Fibroblast of skin of abdomen (primary cell): ENCODE results near the gene GCG.

Experiments used
- DNase-seq: peaks from one replicate; pipeline ENCODE4 v3.0.0-alpha.2; 2013

Gene GCG

GRCh38 chr2:162149466-162149865 is 2.6 kb downstream of the GCG start:
- DNase-seq, result no peak

- DNase-seq, result no peak
Measured at GRCh38 chr2:162148956-162149355, 3.1 kb downstream of the GCG start.

DNA sequence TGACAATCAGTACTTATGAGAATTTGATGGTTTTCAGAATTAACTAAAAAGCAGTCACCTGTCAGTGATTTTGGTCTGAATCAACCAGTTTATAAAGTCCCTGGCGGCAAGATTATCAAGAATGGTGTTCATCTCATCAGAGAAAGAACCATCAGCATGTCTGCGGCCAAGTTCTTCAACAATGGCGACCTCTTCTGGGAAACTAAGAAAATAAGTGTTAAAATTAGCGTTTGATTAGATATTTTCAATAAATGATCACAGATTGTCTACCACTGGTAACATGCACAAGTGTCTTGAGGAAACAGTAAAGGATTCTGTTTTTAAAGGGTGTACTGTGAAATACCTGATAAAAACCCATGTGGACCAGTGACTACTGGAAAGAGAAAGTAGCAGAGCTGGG is 8.1 kb downstream of the GCG start:
- DNase-seq, result no peak

GRCh38 chr2:162138310-162138709 is 13.7 kb downstream of the GCG start:
- DNase-seq, result no peak

DNA sequence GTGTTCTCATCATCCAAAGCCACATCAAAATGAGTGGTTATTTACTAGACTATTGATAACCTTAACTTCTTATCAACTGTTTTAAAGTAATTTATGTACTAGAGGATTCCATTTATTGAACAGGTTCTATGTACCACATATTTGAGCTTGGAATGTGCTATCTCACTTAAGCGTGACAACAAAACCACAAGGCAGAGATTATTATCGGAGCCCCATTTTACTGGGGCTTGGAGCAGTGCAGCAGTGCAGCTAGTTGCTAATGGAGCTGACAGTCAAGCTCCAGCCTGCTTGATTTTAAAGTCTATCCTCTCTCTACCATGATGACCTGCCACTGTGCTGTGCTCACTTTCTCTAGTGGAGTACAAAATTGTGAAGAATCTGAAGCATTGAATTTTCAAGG is 24.6 kb downstream of the GCG start:
- DNase-seq, result no peak

- no peak for DNase-seq
Measured at GRCh38 chr2:162126527-162126926, 25.5 kb downstream of the GCG start.

DNA sequence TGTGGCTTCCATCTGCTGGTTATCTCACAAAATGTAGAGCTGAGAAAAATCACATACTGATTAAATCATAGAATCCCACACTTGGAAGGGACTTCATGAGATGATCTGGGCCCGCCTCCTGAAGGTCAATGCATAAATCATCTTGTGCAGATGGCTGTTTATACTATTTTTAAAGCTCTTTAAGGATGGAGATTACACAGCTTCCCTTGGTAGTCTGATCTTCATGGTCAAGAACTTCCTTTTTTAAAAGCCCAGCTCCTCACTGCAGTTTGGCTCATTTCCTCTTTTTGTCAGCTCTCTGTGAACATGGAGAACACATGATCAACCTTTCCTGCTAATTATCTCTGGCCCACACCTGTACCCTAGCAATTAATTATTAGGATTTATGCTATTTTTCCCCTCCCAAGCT is 25.9 kb downstream of the GCG start:
- peak; percentile 58 for DNase-seq

GRCh38 chr2:162125138-162125537 is 26.9 kb downstream of the GCG start:
- DNase-seq, result peak; percentile 65

DNA sequence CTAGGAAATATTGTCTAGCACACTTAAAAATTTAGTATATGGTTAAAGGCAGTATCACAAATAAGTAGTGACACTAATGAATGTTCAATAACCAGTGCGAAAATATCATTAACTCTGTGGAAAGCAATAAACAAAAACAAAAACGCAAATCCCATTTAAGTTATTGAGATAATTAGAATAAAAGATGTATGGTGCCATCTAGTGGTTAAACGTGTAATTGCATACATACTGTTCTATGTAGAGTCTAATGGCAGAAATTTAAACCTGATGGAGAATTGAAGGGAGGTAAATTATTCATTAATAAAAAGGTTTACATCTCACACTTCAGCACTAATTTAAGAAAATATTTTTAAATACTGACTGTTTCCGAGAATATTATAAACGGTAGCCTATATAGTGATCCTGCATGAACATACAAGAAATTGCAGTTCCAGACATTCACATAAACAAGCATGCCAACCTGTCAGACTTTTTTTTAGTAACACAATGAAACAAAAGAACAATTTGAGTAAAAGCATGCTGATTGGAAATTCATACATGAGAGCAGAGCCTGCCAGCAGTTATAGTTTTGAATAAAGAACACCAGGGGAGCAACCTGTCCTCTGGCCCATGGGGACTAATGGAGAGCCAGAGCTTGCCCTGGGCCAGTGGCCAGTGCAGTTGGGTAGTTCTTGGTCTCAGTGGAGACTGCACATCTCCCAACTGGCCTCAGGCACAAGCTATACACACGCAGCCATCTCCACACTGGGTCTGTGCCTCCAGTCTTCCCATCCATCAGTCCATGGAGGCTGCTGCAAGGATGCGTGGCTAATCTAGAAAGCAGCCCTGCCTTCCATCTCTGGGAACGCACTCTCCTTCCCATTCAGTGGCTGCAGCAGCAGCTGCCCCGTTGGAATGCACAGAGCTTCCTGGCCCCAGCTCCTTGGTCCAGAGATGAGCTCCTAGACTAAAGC is 28.0 kb downstream of the GCG start:
- DNase-seq, result peak; percentile 55

DNA sequence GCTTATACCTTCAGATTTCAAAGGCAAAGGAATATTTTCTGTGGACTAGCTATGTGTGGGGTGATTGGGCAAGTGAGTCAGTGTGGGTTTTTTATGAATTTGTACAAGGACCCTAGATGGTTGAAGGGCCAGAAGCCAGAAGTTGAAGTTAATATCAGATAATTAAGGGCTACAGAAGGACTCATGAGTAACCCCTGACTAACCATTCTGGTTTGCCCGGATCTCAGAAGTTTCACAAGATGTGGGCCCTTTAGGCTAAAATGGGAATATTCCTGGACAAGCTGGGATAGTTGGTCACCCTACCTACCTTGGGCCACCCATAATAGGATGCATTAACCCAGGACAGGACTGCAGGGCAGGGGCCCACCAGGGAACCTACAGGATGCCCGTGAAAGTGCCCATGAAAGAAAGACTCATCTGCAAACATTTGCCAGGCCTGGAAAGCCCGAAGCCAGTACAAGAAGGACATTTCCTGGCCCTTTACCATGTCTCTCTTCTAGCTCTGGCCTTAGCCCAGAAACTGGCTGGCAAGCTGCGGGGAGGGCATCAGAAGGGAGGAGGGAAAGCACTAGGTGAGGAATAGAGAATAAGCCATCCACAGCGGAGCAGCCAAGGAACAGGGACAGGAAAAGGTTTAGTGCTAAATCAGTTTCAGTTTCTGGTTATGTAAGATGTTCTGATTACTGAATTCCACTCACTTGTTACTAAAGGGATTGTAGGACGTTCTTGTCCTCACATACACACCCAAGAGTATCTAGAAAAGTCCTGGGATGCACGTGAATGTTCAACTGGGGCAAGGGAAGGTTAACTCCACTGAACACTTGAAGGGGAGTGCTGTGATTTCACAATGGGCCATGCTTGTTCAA is 33.6 kb downstream of the GCG start:
- peak; percentile 81 for DNase-seq

GRCh38 chr2:162116352-162116751 is 35.7 kb downstream of the GCG start:
- no peak for DNase-seq

DNA sequence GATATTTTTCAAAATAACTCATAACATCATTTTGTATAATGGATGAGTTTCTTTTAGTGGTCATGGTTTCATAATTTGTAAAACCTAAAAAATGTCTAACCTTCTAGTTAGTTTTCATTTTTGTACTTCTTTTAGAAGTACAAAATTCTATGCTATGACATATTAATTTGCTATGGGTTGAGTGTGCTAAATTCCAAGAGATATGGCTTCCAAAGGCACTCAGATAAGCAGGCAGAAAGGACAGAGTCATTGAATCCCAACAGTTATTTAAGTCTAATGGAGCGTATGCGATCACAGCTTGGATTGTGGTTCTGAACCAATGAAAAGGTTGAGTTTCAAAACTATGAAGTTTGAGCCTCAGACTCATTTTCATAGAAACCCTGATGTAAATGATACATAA is 37.0 kb downstream of the GCG start:
- DNase-seq, result no peak

DNA sequence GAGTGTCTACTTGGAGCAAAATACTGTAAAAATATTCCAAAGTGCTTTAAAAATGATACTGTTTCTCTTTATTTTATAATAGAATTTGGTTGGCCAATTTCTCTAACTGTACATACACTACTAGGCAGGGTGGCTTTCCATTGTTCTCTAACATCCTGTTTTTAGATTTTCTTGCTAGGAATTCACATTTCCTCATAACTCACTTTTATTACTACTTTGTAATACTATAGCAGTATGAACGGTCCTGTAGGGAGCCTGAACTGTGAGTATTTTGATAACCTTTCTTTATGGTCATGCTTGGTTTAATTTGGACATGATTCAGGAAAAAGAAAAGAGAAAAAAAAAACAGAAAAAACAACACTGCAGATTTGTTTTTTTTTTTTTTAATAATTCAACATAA is 37.8 kb downstream of the GCG start:
- no peak for DNase-seq

GRCh38 chr2:162113776-162114168 is 38.3 kb downstream of the GCG start:
- peak; percentile 81 for DNase-seq

DNA sequence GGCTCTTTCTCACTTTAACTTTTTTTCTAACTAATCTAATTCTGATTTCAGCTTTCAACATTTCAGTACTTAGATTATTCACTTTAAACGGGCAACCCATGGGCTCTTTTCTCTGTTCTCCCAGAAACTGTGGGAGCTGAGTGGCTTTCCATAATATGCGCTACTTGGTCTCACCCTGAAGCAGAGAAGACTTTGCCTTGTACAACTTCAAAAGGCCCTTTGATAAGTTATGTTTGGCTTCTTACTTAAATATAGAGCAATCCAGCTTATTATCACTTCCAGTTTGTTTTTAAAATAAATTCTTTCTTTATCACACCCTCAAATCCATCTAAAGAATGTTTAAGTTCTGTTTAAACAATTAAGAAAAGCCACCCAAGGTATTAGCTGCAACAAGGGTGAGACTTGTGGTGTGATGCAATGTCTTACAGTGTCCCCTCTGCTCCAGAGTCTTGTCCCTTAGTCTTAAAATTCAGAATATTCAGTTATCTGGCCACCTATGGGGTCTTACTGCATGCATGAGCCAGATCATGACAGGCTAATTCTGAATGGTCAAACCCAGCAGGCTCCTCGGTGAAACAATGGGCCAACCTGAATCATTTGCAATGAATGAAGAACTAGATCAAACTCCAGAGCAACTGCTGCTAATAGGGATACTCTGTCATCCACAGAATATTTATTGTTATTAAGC is 38.8 kb downstream of the GCG start:
- no peak for DNase-seq

- no peak for DNase-seq
Measured at GRCh38 chr2:162111958-162112850, 39.8 kb downstream of the GCG start.

- DNase-seq, result no peak
Measured at GRCh38 chr2:162107361-162107901, 44.6 kb downstream of the GCG start.

GRCh38 chr2:162106746-162107145 is 45.3 kb downstream of the GCG start:
- no peak for DNase-seq

- peak; percentile 55 for DNase-seq
Measured at GRCh38 chr2:162106146-162106551, 45.9 kb downstream of the GCG start.

DNA sequence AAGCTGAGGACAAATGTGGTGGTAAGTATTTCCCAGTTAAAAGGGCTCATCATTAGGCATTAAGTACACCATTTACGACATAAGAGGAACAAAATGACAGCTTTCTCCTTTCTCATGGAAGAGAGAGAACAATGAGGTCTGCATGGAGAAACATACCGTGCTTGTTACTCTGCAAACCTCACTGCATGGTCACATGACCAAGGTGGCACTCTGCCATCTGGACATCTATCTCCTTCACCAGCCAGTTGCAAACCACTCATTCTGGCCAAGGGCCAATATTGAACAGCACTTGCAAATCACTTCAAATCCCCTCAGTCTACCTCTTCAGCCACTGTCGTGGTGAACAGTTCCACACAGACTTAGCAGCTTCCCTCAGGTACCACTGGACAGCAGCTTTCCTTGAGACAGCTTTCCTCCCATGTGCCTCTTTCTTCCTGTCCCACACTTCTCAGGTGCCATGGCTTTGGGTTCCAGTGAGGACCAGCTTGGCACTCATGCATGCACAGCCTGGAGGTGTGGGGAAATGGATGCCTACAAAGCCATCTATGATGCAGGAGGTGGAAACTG is 48.5 kb downstream of the GCG start:
- DNase-seq, result no peak

DNA sequence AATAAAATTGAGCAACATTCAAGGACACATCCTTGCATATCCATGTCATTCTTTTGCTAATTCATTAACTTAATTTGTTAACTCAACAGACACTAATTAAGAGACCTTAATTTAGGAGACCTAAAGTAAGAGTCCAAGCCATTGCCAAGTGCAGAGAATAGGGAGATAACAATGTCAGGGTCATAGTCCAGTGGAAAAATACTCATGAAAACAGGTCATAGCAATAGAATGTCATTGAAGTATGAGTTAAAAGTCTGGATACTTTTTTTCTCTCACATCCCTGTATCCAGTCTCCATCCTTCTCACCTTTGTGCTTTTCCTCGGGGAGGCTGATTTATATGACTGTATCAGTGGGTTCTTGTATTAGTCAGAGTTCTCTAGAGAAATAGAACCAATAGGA is 51.5 kb downstream of the GCG start:
- DNase-seq, result no peak
